K562 (cell line): ENCODE results near the gene RIN3. TPM values are rescaled to one million over a fixed set of nuclear protein-coding genes. Genes with fewer than 3 reads are reported as not detected.

Source experiments
- IFI16 ChIP-seq: fragments of 250-450 bp; sonication (Bioruptor Pico); IDR thresholded peaks from 2 replicates; pipeline ENCODE4 v2.1.2; 2022; ENCODE audit warnings: mild to moderate bottlenecking, inconsistent platforms
- MCM7 ChIP-seq, 2 experiments: fragments of 450-650 bp; IDR thresholded peaks; 2 replicates each; pipeline ENCODE4 v1.6.1; 2016 to 2018
- NEUROD1 ChIP-seq: fragments of 150-350 bp; IDR thresholded peaks from 2 replicates; pipeline ENCODE4 v1.6.1; 2014; ENCODE audit warnings: borderline replicate concordance, low read length, low read depth; ENCODE audit not compliant: partially characterized antibody
- ZNF407 ChIP-seq: fragments of 450-650 bp; IDR thresholded peaks from 2 replicates; pipeline ENCODE4 v1.6.1; 2016; ENCODE audit warnings: low read depth
- polyA plus RNA-seq, 8 experiments: library from polyadenylated mRNA; depleted of rRNA in 4 of 8; stranded (reverse) in 5 of 8; unstranded in 3 of 8; fragments of >200 nt; fragmentation: Nextera tagmentation in 2 of 8; fragmentation: Illumina TruSeq in 1 of 8; extraction: Ambion mirVana in 2 of 8; extraction: Trizol in 1 of 8; gene quantifications; 2 replicates each; pipeline versions ENCODE4 v1.2.1 to v1.2.3, GENCODE V29; 2011 to 2014; ENCODE audit warnings: inconsistent platforms in 1 of 8, missing spikeins in 1 of 8
- total RNA-seq, 7 experiments: library from RNA; depleted of rRNA in 6 of 7; stranded (reverse); fragments of >200 nt in 6 of 7; fragmentation: Illumina TruSeq in 2 of 7; extraction: Trizol in 2 of 7; gene quantifications; 2 replicates each; pipeline versions ENCODE4 v1.2.1 to v1.2.3, GENCODE V29; 2011 to 2021; ENCODE audit warnings: low replicate concordance in 1 of 7

The RIN3 gene
- total and polyA plus RNA-seq, 9 of the 15 experiments (the other 6 are each of a cell fraction or from before 2014, with no cell fraction given), result 0.01 to 0.49 (median 0.08) TPM; not detected in 5

GRCh38 chr14:92539419-92539818 lies 25.8 kb downstream of the RIN3 start (continued):
- TF ChIP-seq ZNF407 (no peak), IFI16 (no peak), NEUROD1 (no peak), MCM7 (IDR thresholded peaks at IDR 0.05) (no peak)
